ENCODE data around the gene FAM76B. TPM values are rescaled to one million over a fixed set of nuclear protein-coding genes. Genes with fewer than 3 reads are reported as not detected.

The FAM76B gene
- total RNA-seq, 1 donor from 2014 or later: 19.5 TPM

GRCh38 chr11:95750101-95750500 is 39.5 kb downstream of the FAM76B start:
- no peak overlapping the region for H3K27ac Mint-ChIP-seq (ENCODE audit: unreplicated experiment)
- TF ChIP-seq CTCF (IDR thresholded peaks at IDR 0.05): no peak
- H3K27me3 Mint-ChIP-seq (ENCODE audit: low read depth): peaks cover 4% of the 10 kb centered on the region
- H3K9me3 Mint-ChIP-seq (ENCODE audit: low read depth): no peaks in the 10 kb centered on the region
- H3K36me3 Mint-ChIP-seq (ENCODE audit: low read depth): no peaks in the 10 kb centered on the region
- H3K4me3 Mint-ChIP-seq (ENCODE audit: unreplicated experiment): no peak overlapping the region
- DNase-seq (ENCODE audit: low spot score): no peak
- H3K4me1 Mint-ChIP-seq (ENCODE audit: low read depth): peaks cover 2% of the 10 kb centered on the region

- H3K4me3 Mint-ChIP-seq (ENCODE audit: unreplicated experiment): no peak overlapping the region
- no peaks in the 10 kb centered on the region for H3K9me3 Mint-ChIP-seq (ENCODE audit: low read depth)
- H3K27me3 Mint-ChIP-seq (ENCODE audit: low read depth): peaks cover 3% of the 10 kb centered on the region
- peak; percentile 40 for TF ChIP-seq CTCF (IDR thresholded peaks at IDR 0.05)
- no peaks in the 10 kb centered on the region for H3K36me3 Mint-ChIP-seq (ENCODE audit: low read depth)
- peaks cover 4% of the 10 kb centered on the region for H3K4me1 Mint-ChIP-seq (ENCODE audit: low read depth)
- no peak for DNase-seq (ENCODE audit: low spot score)
- H3K27ac Mint-ChIP-seq (ENCODE audit: unreplicated experiment): no peak overlapping the region
These were observed 50.3 kb downstream of the FAM76B start for GRCh38 chr11:95739108-95739938.

GRCh38 chr11:95736809-95737208 is 52.8 kb downstream of the FAM76B start:
- H3K4me3 Mint-ChIP-seq (ENCODE audit: unreplicated experiment): no peak overlapping the region
- H3K36me3 Mint-ChIP-seq (ENCODE audit: low read depth): no peaks in the 10 kb centered on the region
- TF ChIP-seq CTCF (IDR thresholded peaks at IDR 0.05): no peak
- no peak for DNase-seq (ENCODE audit: low spot score)
- peaks cover 3% of the 10 kb centered on the region for H3K27me3 Mint-ChIP-seq (ENCODE audit: low read depth)
- peaks cover 10% of the 10 kb centered on the region for H3K4me1 Mint-ChIP-seq (ENCODE audit: low read depth)
- H3K27ac Mint-ChIP-seq (ENCODE audit: unreplicated experiment): no peak overlapping the region
- no peaks in the 10 kb centered on the region for H3K9me3 Mint-ChIP-seq (ENCODE audit: low read depth)

GRCh38 chr11:95736355-95736754 is 53.2 kb downstream of the FAM76B start:
- H3K27ac Mint-ChIP-seq (ENCODE audit: unreplicated experiment): no peak overlapping the region
- no peak overlapping the region for H3K4me3 Mint-ChIP-seq (ENCODE audit: unreplicated experiment)
- no peaks in the 10 kb centered on the region for H3K9me3 Mint-ChIP-seq (ENCODE audit: low read depth)
- no peak for DNase-seq (ENCODE audit: low spot score)
- H3K4me1 Mint-ChIP-seq (ENCODE audit: low read depth): peaks cover 10% of the 10 kb centered on the region
- H3K36me3 Mint-ChIP-seq (ENCODE audit: low read depth): no peaks in the 10 kb centered on the region
- H3K27me3 Mint-ChIP-seq (ENCODE audit: low read depth): peaks cover 3% of the 10 kb centered on the region
- TF ChIP-seq CTCF (IDR thresholded peaks at IDR 0.05): no peak

GRCh38 chr11:95734009-95734572 is 55.5 kb downstream of the FAM76B start:
- H3K27ac Mint-ChIP-seq (ENCODE audit: unreplicated experiment): no peak overlapping the region
- peaks cover 10% of the 10 kb centered on the region for H3K4me1 Mint-ChIP-seq (ENCODE audit: low read depth)
- H3K27me3 Mint-ChIP-seq (ENCODE audit: low read depth): peaks cover 3% of the 10 kb centered on the region
- TF ChIP-seq CTCF (IDR thresholded peaks at IDR 0.05): no peak
- no peak for DNase-seq (ENCODE audit: low spot score)
- no peak overlapping the region for H3K4me3 Mint-ChIP-seq (ENCODE audit: unreplicated experiment)
- no peaks in the 10 kb centered on the region for H3K9me3 Mint-ChIP-seq (ENCODE audit: low read depth)
- H3K36me3 Mint-ChIP-seq (ENCODE audit: low read depth): no peaks in the 10 kb centered on the region

All from chondrocyte (in vitro differentiated cells).